Astrocyte (in vitro differentiated cells and primary cell): ENCODE results near the gene SIRT3. TPM values are rescaled to one million over a fixed set of nuclear protein-coding genes. Genes with fewer than 3 reads are reported as not detected.

ENCODE experiments used
- DNase-seq: peaks from one replicate; pipeline ENCODE4 v3.0.0-alpha.2; 2010; ENCODE audit warnings: low read depth
- FAIRE-seq: peaks from 2 replicates; lab custom pipeline; 2011; peaks lifted over from hg19 to GRCh38; lab: Jason Lieb, UNC
- H2AFZ ChIP-seq: 2 replicates; pipeline ENCODE4 v1.6.0; 2012; ENCODE audit warnings: low read depth, low read length, inconsistent platforms
- H3K27ac ChIP-seq: 2 replicates; pipeline ENCODE4 v1.5.1; 2011; ENCODE audit warnings: low read depth, low read length, inconsistent platforms
- H3K27me3 ChIP-seq: 2 replicates; pipeline ENCODE4 v1.6.0; 2011; ENCODE audit warnings: low read length, inconsistent platforms; ENCODE audit not compliant: insufficient read depth
- H3K36me3 ChIP-seq: 2 replicates; pipeline ENCODE4 v1.5.1; 2011; ENCODE audit warnings: low read length, inconsistent platforms; ENCODE audit not compliant: insufficient read depth
- H3K4me1 ChIP-seq: 2 replicates; pipeline ENCODE4 v1.5.1; 2011; ENCODE audit warnings: low read length, inconsistent platforms; ENCODE audit not compliant: insufficient read depth
- H3K4me2 ChIP-seq: 2 replicates; pipeline ENCODE4 v1.6.0; 2012; ENCODE audit warnings: low read length, inconsistent platforms
- H3K4me3 ChIP-seq: 2 replicates; pipeline ENCODE4 v1.5.1; 2011; ENCODE audit warnings: low read depth, mild to moderate bottlenecking, low read length, inconsistent platforms; ENCODE audit not compliant: insufficient read depth
- H3K79me2 ChIP-seq: 2 replicates; pipeline ENCODE4 v1.6.0; 2012; ENCODE audit warnings: mild to moderate bottlenecking, low read length, inconsistent platforms; ENCODE audit not compliant: insufficient read depth
- H3K9ac ChIP-seq: 2 replicates; pipeline ENCODE4 v1.6.0; 2012; ENCODE audit warnings: mild to moderate bottlenecking, low read length, inconsistent platforms
- H3K9me3 ChIP-seq: 2 replicates; pipeline ENCODE4 v1.5.1; 2012; ENCODE audit warnings: low read depth, mild to moderate bottlenecking, low read length, inconsistent platforms; ENCODE audit not compliant: insufficient read depth
- H4K20me1 ChIP-seq: 2 replicates; pipeline ENCODE4 v1.6.0; 2012; ENCODE audit warnings: low read length, inconsistent platforms; ENCODE audit not compliant: insufficient read depth
- H3K27ac Mint-ChIP-seq: one replicate; pipeline ENCODE4 v1.8.0; 2021; ENCODE audit warnings: mild to moderate bottlenecking, mixed read lengths; ENCODE audit not compliant: unreplicated experiment
- H3K27me3 Mint-ChIP-seq: one replicate; pipeline ENCODE4 v1.8.0; 2021; ENCODE audit warnings: low read depth, mixed read lengths; ENCODE audit not compliant: unreplicated experiment
- H3K36me3 Mint-ChIP-seq: one replicate; pipeline ENCODE4 v1.8.0; 2021; ENCODE audit warnings: low read depth, mixed read lengths; ENCODE audit not compliant: unreplicated experiment
- H3K4me1 Mint-ChIP-seq: one replicate; pipeline ENCODE4 v1.8.0; 2021; ENCODE audit warnings: low read depth, mixed read lengths; ENCODE audit not compliant: unreplicated experiment
- H3K4me3 Mint-ChIP-seq: one replicate; pipeline ENCODE4 v1.8.0; 2021; ENCODE audit warnings: mild to moderate bottlenecking, moderate library complexity, mixed read lengths; ENCODE audit not compliant: unreplicated experiment
- H3K9me3 Mint-ChIP-seq: one replicate; pipeline ENCODE4 v1.8.0; 2021; ENCODE audit warnings: mild to moderate bottlenecking, mixed read lengths; ENCODE audit not compliant: unreplicated experiment
- EZH2 ChIP-seq: IDR thresholded peaks from 2 replicates; pipeline ENCODE4 v1.6.1; 2012; ENCODE audit warnings: mild to moderate bottlenecking, low read length, inconsistent platforms; ENCODE audit not compliant: insufficient read depth
- total RNA-seq: library from RNA; stranded (reverse); gene quantifications from 2 replicates; pipeline ENCODE4 v1.2.1, GENCODE V29; 2021
- TF ChIP-seq, protein P1 (sequence below): IDR thresholded peaks from 2 replicates; pipeline ENCODE4 v1.5.1; 2011; ENCODE audit warnings: low read depth, mild to moderate bottlenecking, inconsistent platforms, low read length, moderate library complexity; ENCODE audit not compliant: insufficient read depth

The SIRT3 gene
- total RNA-seq, 1 donor from 2014 or later = 10.9 TPM

GRCh38 chr11:199782-200181 is 36.4 kb downstream of the SIRT3 start:
- Histone ChIP-seq H3K79me2 (peaks cover 24% of the 10 kb centered on the region), H3K4me1 (no peaks in the 10 kb centered on the region), H3K9me3 (no peaks in the 10 kb centered on the region), H3K36me3 (peaks cover 7% of the 10 kb centered on the region), H2AFZ (no peak overlapping the region), H3K4me3 (no peak overlapping the region), H3K27ac (no peak overlapping the region), H3K4me2 (no peak overlapping the region), H3K27me3 (no peaks in the 10 kb centered on the region), H4K20me1 (peaks cover 53% of the 10 kb centered on the region), H3K9ac (no peak overlapping the region)
- DNase-seq (no peak), FAIRE-seq (no peak)
- Mint-ChIP-seq H3K36me3 (peaks cover 13% of the 10 kb centered on the region), H3K4me3 (no peak overlapping the region), H3K9me3 (no peaks in the 10 kb centered on the region), H3K27me3 (peaks cover 3% of the 10 kb centered on the region), H3K27ac (no peak overlapping the region), H3K4me1 (peaks cover 24% of the 10 kb centered on the region)
- no peak for TF ChIP-seq EZH2
- TF ChIP-seq, protein P1, sequence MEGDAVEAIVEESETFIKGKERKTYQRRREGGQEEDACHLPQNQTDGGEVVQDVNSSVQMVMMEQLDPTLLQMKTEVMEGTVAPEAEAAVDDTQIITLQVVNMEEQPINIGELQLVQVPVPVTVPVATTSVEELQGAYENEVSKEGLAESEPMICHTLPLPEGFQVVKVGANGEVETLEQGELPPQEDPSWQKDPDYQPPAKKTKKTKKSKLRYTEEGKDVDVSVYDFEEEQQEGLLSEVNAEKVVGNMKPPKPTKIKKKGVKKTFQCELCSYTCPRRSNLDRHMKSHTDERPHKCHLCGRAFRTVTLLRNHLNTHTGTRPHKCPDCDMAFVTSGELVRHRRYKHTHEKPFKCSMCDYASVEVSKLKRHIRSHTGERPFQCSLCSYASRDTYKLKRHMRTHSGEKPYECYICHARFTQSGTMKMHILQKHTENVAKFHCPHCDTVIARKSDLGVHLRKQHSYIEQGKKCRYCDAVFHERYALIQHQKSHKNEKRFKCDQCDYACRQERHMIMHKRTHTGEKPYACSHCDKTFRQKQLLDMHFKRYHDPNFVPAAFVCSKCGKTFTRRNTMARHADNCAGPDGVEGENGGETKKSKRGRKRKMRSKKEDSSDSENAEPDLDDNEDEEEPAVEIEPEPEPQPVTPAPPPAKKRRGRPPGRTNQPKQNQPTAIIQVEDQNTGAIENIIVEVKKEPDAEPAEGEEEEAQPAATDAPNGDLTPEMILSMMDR = no peak

DNA sequence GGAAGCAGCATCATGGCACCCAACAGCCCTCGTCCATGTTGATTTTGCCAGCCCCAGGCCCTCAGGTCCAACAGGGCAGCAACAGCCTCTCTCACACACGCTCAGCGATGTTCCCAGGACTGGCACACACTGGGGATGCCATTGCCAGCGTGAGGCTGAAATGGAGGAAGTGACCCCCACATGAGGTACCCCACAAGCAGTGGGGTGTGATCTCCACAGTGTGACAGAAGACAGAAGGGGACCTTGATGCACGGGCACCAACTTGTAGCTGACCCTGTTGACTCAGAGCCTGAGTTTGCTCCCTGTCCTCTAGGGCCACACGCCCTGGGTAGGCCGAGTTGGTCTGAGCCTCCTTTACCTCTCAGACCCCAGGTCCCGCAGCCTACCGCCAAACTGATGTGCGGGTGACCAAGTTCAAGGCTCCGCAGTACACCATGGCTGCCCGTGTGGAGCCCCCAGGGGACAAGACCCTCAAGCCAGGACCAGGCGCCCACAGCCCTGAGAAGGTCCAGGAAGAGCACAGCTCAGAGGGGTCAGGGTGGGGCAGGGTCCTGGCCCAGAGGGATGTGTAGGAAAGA is 37.0 kb downstream of the SIRT3 start:
- H3K27me3 Mint-ChIP-seq = peaks cover 3% of the 10 kb centered on the region
- TF ChIP-seq, protein P1 = no peak
- no peak for TF ChIP-seq EZH2
- Histone ChIP-seq H3K36me3 (peaks cover 2% of the 10 kb centered on the region), H3K79me2 (peaks cover 17% of the 10 kb centered on the region), H3K9me3 (no peaks in the 10 kb centered on the region), H3K9ac (no peak overlapping the region), H3K27me3 (no peaks in the 10 kb centered on the region), H3K27ac (no peak overlapping the region), H3K4me2 (no peak overlapping the region), H4K20me1 (peaks cover 46% of the 10 kb centered on the region), H2AFZ (no peak overlapping the region), H3K4me3 (no peak overlapping the region), H3K4me1 (no peaks in the 10 kb centered on the region)
- peaks cover 13% of the 10 kb centered on the region for H3K36me3 Mint-ChIP-seq
- H3K9me3 Mint-ChIP-seq = no peaks in the 10 kb centered on the region
- no peak overlapping the region for H3K4me3 Mint-ChIP-seq
- FAIRE-seq = no peak
- no peak overlapping the region for H3K27ac Mint-ChIP-seq
- H3K4me1 Mint-ChIP-seq = peaks cover 19% of the 10 kb centered on the region
- no peak for DNase-seq

GRCh38 chr11:198236-198806 is 37.8 kb downstream of the SIRT3 start:
- H3K27ac Mint-ChIP-seq = no peak overlapping the region
- Histone ChIP-seq H3K27me3 (no peaks in the 10 kb centered on the region), H3K4me2 (no peak overlapping the region), H3K79me2 (peaks cover 10% of the 10 kb centered on the region), H4K20me1 (peaks cover 38% of the 10 kb centered on the region), H2AFZ (no peak overlapping the region), H3K4me1 (no peaks in the 10 kb centered on the region), H3K4me3 (no peak overlapping the region), H3K9me3 (no peaks in the 10 kb centered on the region), H3K27ac (no peak overlapping the region), H3K9ac (no peak overlapping the region), H3K36me3 (no peaks in the 10 kb centered on the region)
- no peak overlapping the region for H3K4me3 Mint-ChIP-seq
- no peaks in the 10 kb centered on the region for H3K9me3 Mint-ChIP-seq
- H3K4me1 Mint-ChIP-seq = peaks cover 12% of the 10 kb centered on the region
- H3K36me3 Mint-ChIP-seq = peaks cover 10% of the 10 kb centered on the region
- peaks cover 3% of the 10 kb centered on the region for H3K27me3 Mint-ChIP-seq
- TF ChIP-seq, protein P1 = no peak
- no peak for TF ChIP-seq EZH2
- FAIRE-seq (no peak), DNase-seq (no peak)
